HG03060 (cell line): Measurements from ENCODE around the gene BCAS3.

ENCODE experiments used
- ATAC-seq: cut with Tn5 transposase; IDR thresholded peaks from one replicate; pipeline ENCODE4 v1.9.1; 2021; ENCODE audit warnings: low read depth, moderate number of reproducible peaks; ENCODE audit not compliant: unreplicated experiment

BCAS3 gene

DNA sequence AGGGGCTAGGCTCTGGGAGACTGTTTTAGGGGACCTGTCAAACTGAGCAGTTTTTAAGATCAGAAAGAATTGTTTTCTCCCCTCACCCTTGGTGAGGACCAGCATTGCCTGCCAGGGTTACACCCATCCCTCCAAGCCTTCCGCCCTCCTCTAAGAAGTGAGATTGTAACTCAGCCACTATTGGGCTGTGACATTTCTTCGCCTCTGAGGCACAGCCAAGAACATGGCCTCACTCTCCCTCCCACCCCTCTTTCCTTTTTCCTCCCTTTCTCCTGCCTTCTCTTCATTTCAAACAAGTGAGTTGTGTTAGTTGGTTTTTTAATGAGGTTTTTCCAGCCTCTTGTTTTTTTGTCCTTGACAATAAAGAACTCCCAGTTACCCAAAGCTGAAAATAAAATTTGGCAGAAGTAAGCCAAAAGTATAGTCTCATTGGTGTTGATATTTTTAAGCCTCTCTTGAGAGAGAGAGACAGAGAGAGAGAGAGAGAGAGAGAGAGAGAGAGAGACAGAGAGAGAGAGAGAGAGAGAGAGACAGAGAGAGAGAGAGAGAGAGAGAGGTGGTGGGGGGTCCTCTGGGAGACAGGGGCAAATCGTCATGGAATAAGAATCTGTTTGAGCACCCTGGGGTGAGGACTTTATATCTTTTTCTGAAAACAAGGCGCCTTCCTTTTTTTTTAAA is 644.8 kb downstream of the BCAS3 start:
- no peak for ATAC-seq

GRCh38 chr17:61323003-61323908 is 645.6 kb downstream of the BCAS3 start:
- ATAC-seq: no peak

GRCh38 chr17:61323909-61324868 is 646.5 kb downstream of the BCAS3 start:
- ATAC-seq: no peak

GRCh38 chr17:61324950-61325349 is 647.3 kb downstream of the BCAS3 start:
- ATAC-seq: no peak

DNA sequence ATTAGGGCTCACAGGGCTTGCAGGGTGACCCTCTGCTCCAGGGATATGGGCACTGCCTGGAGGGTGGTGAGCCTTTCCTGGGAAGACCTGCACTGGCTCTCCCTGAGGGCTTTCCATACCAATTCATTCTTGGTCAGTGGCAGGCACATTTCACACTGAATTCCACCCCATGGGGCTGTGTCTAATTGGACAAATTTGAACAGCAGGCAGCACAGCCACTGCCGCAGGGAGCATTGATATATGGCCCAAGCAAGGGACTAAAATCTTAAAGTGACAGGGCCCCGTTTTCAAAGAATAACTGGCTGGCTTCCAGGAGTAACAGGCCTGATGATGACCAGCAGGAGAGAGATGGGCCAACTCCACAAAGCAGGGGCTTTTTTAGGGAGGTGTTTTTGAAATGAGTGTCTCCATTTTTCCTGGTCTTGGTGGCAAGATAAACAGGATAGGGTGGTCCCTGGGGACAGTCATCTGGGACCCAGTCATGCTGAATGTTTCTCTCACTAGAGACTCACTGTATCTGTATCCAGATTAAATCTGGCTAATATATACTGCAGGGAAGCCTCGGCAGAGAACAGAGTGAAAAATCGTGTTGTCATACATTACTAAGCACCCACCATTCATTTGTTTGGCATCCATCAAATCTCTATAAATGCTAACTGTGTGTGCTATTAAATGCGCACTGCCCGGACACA is 647.9 kb downstream of the BCAS3 start:
- no peak for ATAC-seq

GRCh38 chr17:61326330-61326729 is 648.7 kb downstream of the BCAS3 start:
- no peak for ATAC-seq

GRCh38 chr17:61328351-61328750 is 650.7 kb downstream of the BCAS3 start:
- no peak for ATAC-seq

DNA sequence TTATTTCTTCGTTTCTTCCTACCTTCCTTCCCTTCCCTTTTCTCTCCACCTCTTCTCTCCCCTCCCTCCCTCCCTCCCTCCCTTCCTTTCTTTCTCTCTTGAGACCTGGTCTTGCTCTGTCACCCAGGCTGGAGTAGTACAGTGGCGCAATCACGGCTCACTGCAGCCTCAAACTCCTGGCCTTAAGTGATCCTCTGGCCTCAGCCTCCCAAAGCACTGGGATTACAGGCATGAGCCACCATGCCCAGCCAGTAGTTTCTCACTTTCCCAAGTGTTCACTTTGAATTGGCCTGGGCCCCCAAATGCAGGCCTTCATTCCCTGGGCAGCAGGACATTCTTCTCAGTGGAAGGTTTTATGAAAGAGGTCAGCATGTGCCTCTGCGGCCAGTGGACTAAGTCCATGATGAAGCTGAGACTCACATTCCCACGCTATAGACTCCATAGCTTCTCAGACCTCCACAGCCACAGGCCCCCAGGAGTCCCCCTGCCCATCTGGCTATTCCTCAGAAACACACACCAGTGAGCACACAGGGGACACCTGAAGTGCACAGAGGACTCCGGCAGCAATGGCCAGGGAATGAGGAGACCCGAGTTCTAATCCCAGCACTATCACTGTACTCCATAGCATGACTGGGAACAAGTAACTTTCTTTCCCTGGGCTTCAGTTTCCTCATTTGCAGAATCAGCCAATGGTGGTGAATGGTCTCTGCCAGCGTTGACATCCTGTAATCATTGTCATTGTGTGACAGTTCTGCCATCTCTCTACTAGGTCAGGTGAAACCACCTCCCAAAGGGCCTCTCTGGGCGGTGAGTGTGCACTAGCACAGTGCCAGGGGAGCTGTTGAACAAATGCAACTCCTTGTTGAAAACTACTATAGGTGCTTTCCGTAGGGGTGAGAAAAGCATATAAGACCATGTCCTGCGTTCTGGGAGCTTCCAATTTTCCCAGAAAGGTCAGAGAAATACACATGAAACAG is 652.8 kb downstream of the BCAS3 start:
- no peak for ATAC-seq

- no peak for ATAC-seq
These were observed 653.5 kb downstream of the BCAS3 start for GRCh38 chr17:61331178-61331577.

- ATAC-seq: no peak
These were observed 654.2 kb downstream of the BCAS3 start for GRCh38 chr17:61331886-61332285.

DNA sequence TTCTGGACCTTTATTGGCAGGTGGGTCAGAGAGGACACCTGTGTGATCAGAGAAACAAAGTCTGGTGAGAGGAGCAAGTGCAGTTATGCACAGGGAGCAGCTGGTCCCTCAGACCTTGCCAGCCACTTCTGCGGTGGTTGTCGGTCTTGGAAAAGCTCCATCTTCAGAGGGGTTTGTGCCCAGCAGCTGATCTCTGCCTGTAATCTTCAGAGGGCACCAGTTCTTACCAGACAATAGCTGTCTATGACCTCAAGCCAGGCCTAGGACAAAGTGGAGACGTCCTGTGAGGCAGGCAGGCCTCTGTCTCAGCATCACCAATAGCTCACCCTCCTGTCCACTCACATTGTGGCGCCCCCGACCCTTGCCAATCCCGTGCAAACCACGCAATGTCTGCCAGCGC is 655.5 kb downstream of the BCAS3 start:
- ATAC-seq: no peak

DNA sequence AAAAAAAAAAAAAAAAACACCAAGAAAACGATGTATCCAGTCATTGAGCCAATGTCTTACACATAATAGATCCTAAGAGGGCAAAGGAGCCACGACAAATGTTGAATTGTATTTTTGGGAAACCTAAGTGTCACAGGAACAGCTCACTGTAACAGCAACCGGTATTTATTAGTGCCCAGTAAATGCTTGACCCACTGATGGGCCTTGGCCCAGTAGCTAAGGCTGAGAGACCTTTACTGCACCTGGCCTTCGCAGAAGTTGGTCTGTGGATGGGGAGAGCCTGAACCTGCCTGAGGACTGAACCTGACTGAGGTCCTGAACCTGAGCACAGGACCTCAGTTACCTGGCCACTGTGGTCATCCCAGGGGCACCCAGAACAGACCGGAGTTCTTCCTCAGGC is 657.0 kb downstream of the BCAS3 start:
- no peak for ATAC-seq

DNA sequence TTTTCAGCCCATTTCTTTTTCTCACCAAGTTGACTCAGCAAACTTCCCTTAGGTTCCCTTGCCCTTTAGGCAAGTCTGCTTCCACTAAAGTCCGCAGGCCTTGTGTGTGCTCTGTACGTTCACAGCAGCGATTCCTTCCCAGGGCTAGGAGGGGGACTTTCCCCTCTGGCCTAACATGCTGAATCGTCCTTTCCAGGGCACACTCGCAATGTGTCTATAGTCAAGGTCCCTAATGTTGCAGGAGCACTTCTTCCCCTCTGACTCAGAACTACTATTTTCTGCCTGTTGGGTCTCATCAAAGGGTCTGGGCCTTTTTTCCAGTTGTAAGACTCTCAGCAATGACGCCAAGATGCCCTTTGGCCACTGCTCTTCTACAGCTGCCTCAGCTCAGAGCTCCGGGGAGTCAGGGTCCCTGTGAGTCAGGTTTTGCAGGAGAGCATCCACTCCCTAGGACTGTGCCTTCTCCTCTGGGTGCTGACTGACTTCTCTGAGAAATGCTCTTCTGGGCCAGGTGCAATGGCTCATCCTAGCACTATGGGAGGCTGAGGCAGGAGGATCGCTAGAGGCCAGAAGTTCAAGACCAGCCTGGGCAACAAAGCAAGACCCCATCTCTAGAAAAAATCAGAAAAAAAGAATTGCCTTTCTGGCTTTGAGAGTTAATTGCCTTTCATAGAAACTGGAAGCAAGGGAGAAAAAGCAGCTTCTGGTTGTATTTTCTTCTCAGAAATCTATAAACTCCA is 657.6 kb downstream of the BCAS3 start:
- ATAC-seq: no peak

- no peak for ATAC-seq
These were observed 658.4 kb downstream of the BCAS3 start for GRCh38 chr17:61335845-61336655.

DNA sequence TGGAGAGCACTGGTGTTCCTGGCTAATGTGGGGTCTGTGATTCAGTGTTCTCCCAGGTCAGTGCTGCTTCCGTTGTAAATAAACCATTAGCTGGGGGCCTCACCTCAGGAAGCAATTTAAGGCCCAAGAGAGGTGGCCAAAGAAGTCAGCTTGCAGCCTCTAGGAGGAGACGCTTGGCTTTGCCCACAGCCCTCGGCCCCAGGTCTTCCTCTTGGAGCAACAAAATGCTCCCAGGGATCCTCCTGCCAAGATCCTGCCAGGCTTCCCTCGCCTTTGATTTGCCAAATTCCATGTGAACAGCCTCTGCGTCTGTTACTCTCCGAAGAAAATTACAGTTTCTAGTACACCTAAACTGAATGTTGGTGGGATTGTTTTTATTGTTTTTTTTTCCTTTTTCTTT is 659.6 kb downstream of the BCAS3 start:
- no peak for ATAC-seq

DNA sequence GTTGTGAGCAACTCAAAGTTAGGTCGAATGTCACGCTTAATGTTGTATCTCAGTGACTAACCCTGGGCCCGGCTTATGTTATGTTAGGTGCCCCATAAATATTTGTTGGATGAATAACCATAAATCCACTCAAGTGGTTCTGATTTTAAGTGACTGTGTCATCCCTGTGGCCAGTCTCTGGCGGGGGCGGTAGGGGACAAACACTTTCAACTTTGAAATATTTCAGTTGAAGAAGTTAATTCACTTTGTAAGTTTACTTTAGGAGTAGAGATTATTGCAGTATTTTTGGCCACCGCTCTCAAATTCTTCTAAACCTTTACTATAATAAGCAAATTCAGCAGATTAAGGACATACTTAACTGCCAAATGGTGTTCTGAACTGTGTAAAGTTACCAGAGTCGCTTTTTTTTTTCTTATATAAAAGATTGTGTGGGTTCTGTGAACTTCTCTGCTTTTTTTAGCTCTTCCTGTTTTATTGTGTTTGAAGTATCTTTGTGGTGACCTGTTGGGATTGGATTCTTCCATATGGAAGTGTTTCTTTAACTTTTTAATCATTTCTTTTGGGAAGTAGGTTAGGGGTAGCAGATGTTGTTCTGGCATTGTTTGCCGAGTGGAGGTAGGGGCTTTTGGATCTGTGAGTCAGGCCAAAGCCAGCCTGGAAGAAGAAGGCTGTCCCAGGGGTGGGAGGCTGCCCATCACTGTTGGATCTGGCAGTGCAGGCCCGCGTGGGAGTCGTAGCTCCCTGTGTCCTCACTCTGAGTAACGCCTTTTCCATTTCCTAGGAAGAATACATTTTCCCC is 660.5 kb downstream of the BCAS3 start:
- ATAC-seq: no peak
